ENCODE measurements around the gene NFU1.

- TF ChIP-seq STAG1 (CRISPR knock-in tag; IDR thresholded peaks at IDR 0.05) (no peak), NR3C1 (CRISPR knock-in tag; IDR thresholded peaks at IDR 0.05) (no peak), HMG20A (CRISPR knock-in tag; IDR thresholded peaks at IDR 0.05; ENCODE audit: borderline replicate concordance) (no peak)
These were observed 21.1 kb downstream of the NFU1 start for GRCh38 chr2:69416147-69416546.

Measured in HepG2 (cell line).